NCI-H1092 treated with DMSO at 0.1 percent for 48 hours (cell line): ENCODE data around the gene MATN3.
"Not testable (repeated sequence)": the region's sequence is repeated elsewhere in the genome, so short reads cannot be mapped to it uniquely, and the experiment has no call there.

Source experiments
- DNase-seq: peaks from one replicate; lab custom pipeline; 2025; lab: John Stamatoyannopoulos, UW

The MATN3 gene, protein sequence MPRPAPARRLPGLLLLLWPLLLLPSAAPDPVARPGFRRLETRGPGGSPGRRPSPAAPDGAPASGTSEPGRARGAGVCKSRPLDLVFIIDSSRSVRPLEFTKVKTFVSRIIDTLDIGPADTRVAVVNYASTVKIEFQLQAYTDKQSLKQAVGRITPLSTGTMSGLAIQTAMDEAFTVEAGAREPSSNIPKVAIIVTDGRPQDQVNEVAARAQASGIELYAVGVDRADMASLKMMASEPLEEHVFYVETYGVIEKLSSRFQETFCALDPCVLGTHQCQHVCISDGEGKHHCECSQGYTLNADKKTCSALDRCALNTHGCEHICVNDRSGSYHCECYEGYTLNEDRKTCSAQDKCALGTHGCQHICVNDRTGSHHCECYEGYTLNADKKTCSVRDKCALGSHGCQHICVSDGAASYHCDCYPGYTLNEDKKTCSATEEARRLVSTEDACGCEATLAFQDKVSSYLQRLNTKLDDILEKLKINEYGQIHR

GRCh38 chr2:20012282-20013125 is at the start of gene MATN3:
TSS of gene MATN3 (minus strand) at chr2:20012668. CDS start at chr2:20012631, 37 bp downstream.
- no peak for DNase-seq

DNA sequence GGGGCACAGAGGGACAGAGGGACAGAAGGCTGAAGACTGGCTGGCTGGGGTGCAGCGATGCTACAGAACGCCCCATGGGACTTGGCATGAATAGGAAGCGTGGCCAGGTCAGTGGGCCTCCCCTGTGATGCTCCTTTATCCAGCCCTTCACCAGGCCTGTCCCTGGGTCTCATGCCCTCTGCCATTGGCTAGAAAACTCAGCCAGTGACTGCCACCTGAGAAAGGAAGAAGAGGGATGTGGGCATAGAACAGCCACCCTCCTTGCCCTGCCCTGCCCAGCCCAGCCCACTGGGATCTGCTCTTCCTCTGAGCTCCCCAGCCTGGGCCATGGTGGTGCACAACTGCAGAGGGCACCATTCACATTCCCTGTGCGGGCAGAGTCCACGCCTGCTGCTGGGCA is 49.5 kb upstream of the MATN3 start:
- no peak for DNase-seq

- DNase-seq: no peak
These were observed 49.0 kb upstream of the MATN3 start for GRCh38 chr2:20061476-20061875.

- DNase-seq: no peak
These were observed 47.6 kb upstream of the MATN3 start for GRCh38 chr2:20060106-20060505.

- DNase-seq: no peak
These were observed 44.8 kb upstream of the MATN3 start for GRCh38 chr2:20057268-20057667.

DNA sequence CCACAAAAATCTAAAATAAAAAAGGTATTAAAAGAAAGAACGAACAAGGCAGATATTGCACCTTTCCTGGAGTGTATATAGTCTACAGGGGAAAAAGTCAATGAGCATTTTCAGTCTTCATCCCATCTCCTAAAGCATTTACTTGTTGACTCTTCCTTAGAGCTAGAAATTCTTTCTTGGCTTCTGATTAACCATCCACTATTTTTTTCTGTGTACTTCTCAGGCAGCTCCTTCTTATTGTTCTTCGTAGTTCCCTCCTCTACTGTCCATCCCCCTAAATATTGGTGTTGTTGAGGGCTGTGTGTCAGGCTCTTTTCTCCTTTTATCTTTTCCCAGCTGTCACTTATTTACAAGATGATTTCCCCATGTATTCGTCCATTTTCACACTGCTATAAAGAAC is 42.5 kb upstream of the MATN3 start:
- DNase-seq: no peak

DNA sequence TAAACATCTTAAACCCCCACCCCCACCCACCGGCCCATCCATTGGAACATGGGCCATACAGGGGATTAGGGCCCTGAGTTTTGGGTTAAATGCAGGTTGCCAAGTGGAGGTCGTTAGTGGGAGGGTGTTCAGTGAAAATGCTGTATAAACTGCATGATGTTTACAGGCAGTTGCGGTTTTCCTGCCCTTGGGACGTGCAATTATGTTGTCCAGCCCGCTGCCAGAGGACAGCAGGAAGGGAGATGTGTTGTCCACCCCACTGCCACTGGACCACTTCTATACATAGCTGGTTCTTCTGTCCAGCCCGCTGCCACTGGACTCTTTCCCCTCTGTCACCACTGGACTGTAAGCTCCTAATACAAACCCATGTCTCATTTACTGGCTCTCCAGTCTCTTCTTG is 41.7 kb upstream of the MATN3 start:
- no peak for DNase-seq

- DNase-seq: peak; percentile 34
These were observed 40.4 kb upstream of the MATN3 start for GRCh38 chr2:20052861-20053281.

- DNase-seq: peak; percentile 54
These were observed 39.9 kb upstream of the MATN3 start for GRCh38 chr2:20052229-20052851.

DNA sequence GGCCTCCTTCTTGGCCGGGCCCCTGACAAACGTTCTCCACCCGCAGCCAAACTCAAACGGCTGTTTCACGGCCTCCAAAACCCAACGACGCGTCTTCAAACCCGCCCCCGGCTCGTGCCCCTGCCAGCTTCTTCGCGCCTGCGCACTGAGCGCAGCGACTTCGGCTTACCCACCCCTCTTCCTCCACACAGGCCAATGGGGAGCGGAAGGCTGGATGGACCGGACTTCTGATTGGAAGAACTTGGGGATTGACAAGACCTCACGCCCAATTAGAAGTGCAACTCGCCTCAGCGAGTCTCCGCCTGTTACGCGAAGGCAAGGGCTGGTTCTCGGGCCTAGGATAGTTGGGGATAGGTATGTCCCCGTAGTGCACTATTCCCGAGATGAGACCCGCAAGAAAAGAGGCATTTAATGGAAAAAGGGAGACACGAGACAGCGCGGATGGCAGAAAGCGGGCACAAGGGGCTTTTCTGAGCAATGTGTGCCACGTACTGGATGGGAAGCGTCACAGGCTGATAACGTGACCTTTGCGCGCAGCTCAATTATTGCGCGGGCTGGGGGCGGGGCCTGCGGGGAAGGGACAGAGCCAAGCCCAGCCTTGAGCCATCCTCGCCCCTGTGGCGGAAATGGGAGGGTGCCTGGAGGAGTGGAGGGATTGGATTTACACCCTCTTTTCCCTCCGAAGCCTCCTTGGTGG is 39.2 kb upstream of the MATN3 start, which contains the start of gene LAPTM4A:
Gene LAPTM4A, minus strand, starts transcription at position 97 of the 697 bp plus-strand sequence. CDS start 108 bp downstream, outside the sequence.
- peak; percentile 96 for DNase-seq

GRCh38 chr2:20050646-20051531 is 38.4 kb upstream of the MATN3 start:
- DNase-seq: peak; percentile 30

DNA sequence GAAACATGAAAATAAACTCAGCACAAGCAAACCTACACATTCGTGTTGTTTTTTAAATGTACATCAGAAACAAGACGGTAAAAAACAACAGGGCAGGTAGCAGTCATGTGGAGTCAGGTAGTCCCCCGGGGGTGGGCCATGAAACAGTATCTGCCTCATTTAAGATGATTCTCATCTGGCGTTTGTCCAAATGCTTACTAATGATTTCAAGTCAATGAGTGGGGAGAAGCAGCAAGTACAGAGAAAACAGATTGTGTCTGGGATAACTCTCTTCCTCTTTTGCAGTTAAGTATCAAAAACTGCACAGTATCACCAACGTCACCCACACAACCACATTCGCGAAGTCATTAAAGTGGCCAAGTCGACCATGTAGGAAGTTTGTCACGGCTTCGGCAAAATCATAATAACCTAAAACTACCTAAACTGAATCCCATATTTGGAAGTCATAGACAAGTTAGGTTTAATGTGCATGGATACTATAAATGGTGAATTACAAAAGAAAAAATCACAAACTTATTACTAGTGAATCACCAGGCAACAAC is 37.7 kb upstream of the MATN3 start:
- DNase-seq: peak; percentile 3

GRCh38 chr2:20049637-20050036 is 37.2 kb upstream of the MATN3 start:
- DNase-seq: no peak

- no peak for DNase-seq
These were observed 36.3 kb upstream of the MATN3 start for GRCh38 chr2:20048488-20049448.

- not testable (repeated sequence) for DNase-seq
These were observed 33.3 kb upstream of the MATN3 start for GRCh38 chr2:20045712-20046292.

GRCh38 chr2:20044778-20045177 is 32.3 kb upstream of the MATN3 start:
- DNase-seq: no peak

DNA sequence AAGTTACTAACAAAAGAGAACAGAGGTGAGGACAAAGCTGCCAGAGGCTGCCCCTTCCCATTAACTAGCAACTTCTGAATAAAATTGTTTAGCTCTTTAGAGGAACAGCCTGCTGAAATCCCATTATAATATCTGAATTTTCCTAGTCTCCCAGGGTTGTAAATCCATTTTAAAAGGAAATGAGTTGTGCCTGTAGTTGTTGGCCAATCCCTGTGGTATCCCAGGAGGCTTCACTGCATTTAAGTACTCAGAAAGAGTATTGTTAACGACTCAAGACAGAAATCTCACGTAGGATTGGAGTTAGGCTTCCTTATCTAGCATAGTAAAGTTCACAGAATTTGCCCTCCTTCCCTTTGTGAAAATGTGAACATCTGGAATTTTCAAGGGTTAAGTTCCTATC is 30.1 kb upstream of the MATN3 start:
- DNase-seq: no peak

DNA sequence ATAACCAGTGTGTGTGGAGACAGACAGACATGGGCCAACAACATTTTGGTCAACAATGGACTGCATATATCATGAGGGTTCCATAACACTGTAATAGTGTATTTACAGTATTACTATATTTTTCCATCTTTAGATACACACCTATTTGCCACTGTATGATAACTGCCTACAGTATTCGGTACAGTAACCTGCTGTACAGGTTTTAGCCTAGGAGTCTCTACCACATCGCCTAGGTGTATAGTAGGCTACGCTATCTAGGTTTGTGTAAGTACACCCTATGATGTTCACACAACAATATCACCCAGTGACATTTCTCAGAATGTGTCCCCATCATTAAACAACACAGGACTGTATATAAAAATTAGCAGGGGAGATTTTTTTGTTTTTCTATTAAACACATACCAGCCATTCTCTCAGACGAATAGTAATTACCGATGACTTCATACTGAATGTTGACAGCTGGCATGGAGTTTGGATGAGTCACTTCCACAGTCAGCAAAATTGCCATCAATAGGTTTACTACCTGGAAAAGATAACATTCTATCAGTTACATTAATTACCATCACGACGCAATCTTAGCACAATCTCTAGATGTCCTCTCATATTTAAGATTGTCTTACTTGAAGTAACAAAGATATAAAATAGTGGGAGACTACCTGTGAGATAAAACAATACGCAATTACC is 28.2 kb upstream of the MATN3 start:
- no peak for DNase-seq
